SK-N-SH treated with all-trans-retinoic acid at 6 μM for 48 hours (cell line): Measurements from ENCODE around the gene ATG16L1.

ENCODE experiments used
- ATAC-seq: fragments of 200-7000 bp; cut with Tn5 transposase; 3 replicates; pipeline ENCODE4 v1.9.1; 2020; ENCODE audit warnings: mild to moderate bottlenecking, moderate library complexity
- ARNTL ChIP-seq: fragments of 450-650 bp; formaldehyde crosslinking; IDR thresholded peaks from 2 replicates; pipeline ENCODE4 v1.5.0; 2020; ENCODE audit warnings: low read depth, mild to moderate bottlenecking, moderate library complexity, borderline replicate concordance
- BACH2 ChIP-seq: fragments of 250-450 bp; sonication (Bioruptor Pico); IDR thresholded peaks from 2 replicates; pipeline ENCODE4 v1.9.0; 2021; ENCODE audit warnings: mild to moderate bottlenecking, borderline replicate concordance
- CREB5 ChIP-seq: fragments of 250-450 bp; sonication (Bioruptor Pico); IDR thresholded peaks from 2 replicates; pipeline ENCODE4 v1.5.1; 2020; ENCODE audit warnings: low read depth, mild to moderate bottlenecking, moderate library complexity
- CSDC2 ChIP-seq: fragments of 250-450 bp; sonication (Bioruptor Pico); IDR thresholded peaks from 2 replicates; pipeline ENCODE4 v1.5.0; 2020; ENCODE audit warnings: mild to moderate bottlenecking, moderate library complexity
- ISL1 ChIP-seq: fragments of 250-450 bp; sonication (Bioruptor Pico); IDR thresholded peaks from 2 replicates; pipeline ENCODE4 v2.1.2; 2022; ENCODE audit warnings: mild to moderate bottlenecking, moderate library complexity
- OSR1 ChIP-seq: fragments of 250-450 bp; sonication (Bioruptor Pico); IDR thresholded peaks from 2 replicates; pipeline ENCODE4 v1.8.0; 2022; ENCODE audit warnings: moderate library complexity, mild to moderate bottlenecking, inconsistent platforms
- PATZ1 ChIP-seq: fragments of 250-450 bp; sonication (Bioruptor Pico); IDR thresholded peaks from 2 replicates; pipeline ENCODE4 v1.8.0; 2020; ENCODE audit warnings: mild to moderate bottlenecking, moderate library complexity, borderline replicate concordance
- SNAI2 ChIP-seq: fragments of 250-450 bp; sonication (Bioruptor Pico); IDR thresholded peaks from 2 replicates; pipeline ENCODE4 v1.5.0; 2020; ENCODE audit warnings: mild to moderate bottlenecking, moderate library complexity
- TOX ChIP-seq: fragments of 250-450 bp; sonication (Bioruptor Pico); IDR thresholded peaks from 2 replicates; pipeline ENCODE4 v1.8.0; 2021; ENCODE audit warnings: mild to moderate bottlenecking, moderate library complexity, borderline replicate concordance
- ZC3H10 ChIP-seq: fragments of 250-450 bp; sonication (Bioruptor Pico); IDR thresholded peaks from 2 replicates; pipeline ENCODE4 v1.5.1; 2021; ENCODE audit warnings: mild to moderate bottlenecking, moderate library complexity
- ZFP3 ChIP-seq: fragments of 250-450 bp; sonication (Bioruptor Pico); IDR thresholded peaks from 2 replicates; pipeline ENCODE4 v1.5.0; 2020; ENCODE audit warnings: mild to moderate bottlenecking, moderate library complexity
- ZNF565 ChIP-seq: fragments of 450-650 bp; formaldehyde crosslinking; conservative IDR thresholded peaks from 2 replicates; pipeline ENCODE4 v1.5.0; 2020; ENCODE audit warnings: low read depth, mild to moderate bottlenecking, moderate library complexity
- ZNF70 ChIP-seq: fragments of 450-650 bp; formaldehyde crosslinking; IDR thresholded peaks from 2 replicates; pipeline ENCODE4 v1.5.0; 2020; ENCODE audit warnings: mild to moderate bottlenecking, moderate library complexity
- ZNF8 ChIP-seq: fragments of 450-650 bp; formaldehyde crosslinking; IDR thresholded peaks from 2 replicates; pipeline ENCODE4 v1.5.0; 2020; ENCODE audit warnings: mild to moderate bottlenecking, moderate library complexity
- TF ChIP-seq, protein P1 (sequence below): fragments of 250-450 bp; sonication (Bioruptor Pico); IDR thresholded peaks from 2 replicates; pipeline ENCODE4 v1.5.1; 2021; ENCODE audit warnings: mild to moderate bottlenecking, moderate library complexity

The ATG16L1 gene

DNA sequence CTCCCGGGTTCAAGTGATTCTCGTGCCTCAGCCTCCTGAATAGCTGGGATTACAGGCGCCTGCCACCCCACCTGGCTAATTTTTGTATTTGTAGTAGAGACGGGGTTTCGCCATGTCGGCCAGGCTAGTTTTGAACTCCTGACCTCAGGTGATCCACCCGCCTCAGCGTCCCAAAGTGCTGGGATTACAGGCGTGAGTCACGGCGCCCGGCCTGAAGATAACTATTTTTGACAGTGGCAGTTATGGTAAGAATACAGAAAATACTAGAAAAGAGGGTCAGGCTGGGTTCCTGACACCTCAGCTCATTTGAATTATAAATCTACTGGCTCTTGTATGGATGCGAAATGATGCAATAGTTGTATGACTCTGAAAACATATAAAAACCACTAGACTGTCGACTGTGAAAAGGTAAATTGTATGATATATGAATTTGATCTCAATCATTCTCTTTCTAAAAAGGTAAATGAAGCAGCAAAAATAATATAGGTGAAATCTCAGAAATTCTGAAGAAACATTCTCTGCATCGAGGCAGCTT, 91.8 kb downstream of the ATG16L1 start:
- TF ChIP-seq, protein P1, sequence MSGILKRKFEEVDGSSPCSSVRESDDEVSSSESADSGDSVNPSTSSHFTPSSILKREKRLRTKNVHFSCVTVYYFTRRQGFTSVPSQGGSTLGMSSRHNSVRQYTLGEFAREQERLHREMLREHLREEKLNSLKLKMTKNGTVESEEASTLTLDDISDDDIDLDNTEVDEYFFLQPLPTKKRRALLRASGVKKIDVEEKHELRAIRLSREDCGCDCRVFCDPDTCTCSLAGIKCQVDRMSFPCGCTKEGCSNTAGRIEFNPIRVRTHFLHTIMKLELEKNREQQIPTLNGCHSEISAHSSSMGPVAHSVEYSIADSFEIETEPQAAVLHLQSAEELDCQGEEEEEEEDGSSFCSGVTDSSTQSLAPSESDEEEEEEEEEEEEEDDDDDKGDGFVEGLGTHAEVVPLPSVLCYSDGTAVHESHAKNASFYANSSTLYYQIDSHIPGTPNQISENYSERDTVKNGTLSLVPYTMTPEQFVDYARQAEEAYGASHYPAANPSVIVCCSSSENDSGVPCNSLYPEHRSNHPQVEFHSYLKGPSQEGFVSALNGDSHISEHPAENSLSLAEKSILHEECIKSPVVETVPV (CRISPR knock-in tag) = no peak
- TF ChIP-seq BACH2 (CRISPR knock-in tag) (no peak), SNAI2 (CRISPR knock-in tag) (no peak), ARNTL (CRISPR knock-in tag) (no peak), ZNF8 (CRISPR knock-in tag) (no peak), OSR1 (CRISPR knock-in tag) (no peak), CSDC2 (CRISPR knock-in tag) (no peak), ZC3H10 (CRISPR knock-in tag) (no peak), CREB5 (no peak), TOX (no peak), ISL1 (CRISPR knock-in tag) (no peak), PATZ1 (CRISPR knock-in tag) (no peak), ZNF565 (CRISPR knock-in tag) (no peak), ZNF70 (CRISPR knock-in tag) (no peak), ZFP3 (no peak)
- no peak for ATAC-seq
